Mesenchymal stem cell (in vitro differentiated cells and primary cell): ENCODE data around the gene DAGLA.

Experiments used
- DNase-seq: peaks from one replicate; pipeline ENCODE4 v3.0.0-alpha.2; 2013
- H2AFZ ChIP-seq: one replicate; pipeline ENCODE4 v1.6.1; 2013; ENCODE audit warnings: low read depth, mild to moderate bottlenecking, control low read depth, inconsistent platforms, low read length, moderate library complexity
- H2AK5ac ChIP-seq: 2 replicates; pipeline ENCODE4 v1.6.1; 2013; ENCODE audit warnings: low read length, moderate library complexity, mild to moderate bottlenecking, inconsistent platforms; ENCODE audit not compliant: severe bottlenecking
- H2BK120ac ChIP-seq: one replicate; pipeline ENCODE4 v1.6.1; 2013; ENCODE audit warnings: low read depth, mild to moderate bottlenecking, inconsistent platforms, low read length, moderate library complexity
- H2BK12ac ChIP-seq, 2 experiments: one replicate each; pipeline ENCODE4 v1.6.1; 2013; ENCODE audit warnings: inconsistent platforms in 2 of 2, low read length in 2 of 2, mild to moderate bottlenecking in 2 of 2, moderate library complexity in 2 of 2, control low read depth in 1 of 2
- H2BK15ac ChIP-seq: one replicate; pipeline ENCODE4 v1.6.1; 2013; ENCODE audit warnings: mild to moderate bottlenecking, low read depth, inconsistent platforms; ENCODE audit not compliant: poor library complexity, severe bottlenecking
- H2BK5ac ChIP-seq: 2 replicates; pipeline ENCODE4 v1.6.1; 2013; ENCODE audit warnings: low read depth, mild to moderate bottlenecking, low read length, control low read depth, inconsistent platforms; ENCODE audit not compliant: poor library complexity, severe bottlenecking
- H3K14ac ChIP-seq, 2 experiments: one replicate each; pipeline ENCODE4 v1.6.1; 2013; ENCODE audit warnings: inconsistent platforms in 2 of 2, low read length in 2 of 2, control low read depth in 1 of 2, mild to moderate bottlenecking in 1 of 2, moderate library complexity in 1 of 2
- H3K18ac ChIP-seq, 2 experiments: one replicate each; pipeline ENCODE4 v1.6.1; 2013; ENCODE audit warnings: inconsistent platforms in 2 of 2, low read length in 2 of 2, control low read depth in 1 of 2, low read depth in 1 of 2, mild to moderate bottlenecking in 1 of 2
- H3K23ac ChIP-seq, 2 experiments: one replicate each; pipeline ENCODE4 v1.6.1; 2013; ENCODE audit warnings: inconsistent platforms in 2 of 2, low read length in 2 of 2, mild to moderate bottlenecking in 2 of 2, moderate library complexity in 2 of 2, control low read depth in 1 of 2
- H3K27ac ChIP-seq: 2 replicates; pipeline ENCODE4 v1.5.1; 2013; ENCODE audit warnings: mild to moderate bottlenecking, moderate library complexity, low read length, control low read depth, inconsistent platforms; ENCODE audit not compliant: poor library complexity, severe bottlenecking
- H3K27me3 ChIP-seq, 2 experiments: 2 replicates each; pipeline versions ENCODE4 v1.6.1 to v1.7.0; 2013; ENCODE audit warnings: low read length in 2 of 2, mild to moderate bottlenecking in 2 of 2, moderate library complexity in 2 of 2, control low read depth in 1 of 2, inconsistent platforms in 1 of 2; ENCODE audit not compliant: control insufficient read depth in 1 of 2, insufficient read depth in 1 of 2
- H3K36me3 ChIP-seq, 2 experiments: 2 replicates each; pipeline versions ENCODE4 v1.6.1 to v1.7.0; 2013; ENCODE audit warnings: low read length in 2 of 2, control low read depth in 1 of 2, inconsistent platforms in 1 of 2, low read depth in 1 of 2, mild to moderate bottlenecking in 1 of 2; ENCODE audit not compliant: insufficient read depth in 2 of 2, control insufficient read depth in 1 of 2
- H3K4ac ChIP-seq, 2 experiments: one replicate each; pipeline ENCODE4 v1.6.1; 2013; ENCODE audit warnings: inconsistent platforms in 2 of 2, low read length in 2 of 2, mild to moderate bottlenecking in 2 of 2, moderate library complexity in 2 of 2, control low read depth in 1 of 2, low read depth in 1 of 2
- H3K4me1 ChIP-seq: 2 replicates; pipeline ENCODE4 v1.6.1; 2013; ENCODE audit warnings: low read depth, low read length, control low read depth; ENCODE audit not compliant: control insufficient read depth, insufficient read depth
- H3K4me2 ChIP-seq: 2 replicates; pipeline ENCODE4 v1.6.1; 2013; ENCODE audit warnings: low read length, mild to moderate bottlenecking, inconsistent platforms; ENCODE audit not compliant: poor library complexity, severe bottlenecking
- H3K4me3 ChIP-seq, 2 experiments: 2 replicates each; pipeline versions ENCODE4 v1.5.1 to v1.7.0; 2013; ENCODE audit warnings: low read length in 2 of 2, mild to moderate bottlenecking in 2 of 2, control low read depth in 1 of 2, low read depth in 1 of 2; ENCODE audit not compliant: insufficient read depth in 1 of 2
- H3K79me1 ChIP-seq: replicated peaks from 2 replicates; pipeline ENCODE4 v1.6.1; 2013; ENCODE audit warnings: mild to moderate bottlenecking, control low read depth, low read length, inconsistent platforms; ENCODE audit not compliant: poor library complexity, severe bottlenecking
- H3K9ac ChIP-seq: 2 replicates; pipeline ENCODE4 v1.7.0; 2013; ENCODE audit warnings: mild to moderate bottlenecking, low read length, moderate library complexity
- H3K9me3 ChIP-seq: 2 replicates; pipeline ENCODE4 v1.7.0; 2013; ENCODE audit warnings: mild to moderate bottlenecking, low read length; ENCODE audit not compliant: control insufficient read depth
- H4K8ac ChIP-seq: one replicate; pipeline ENCODE4 v1.6.1; 2013; ENCODE audit warnings: inconsistent platforms, mild to moderate bottlenecking, low read length, moderate library complexity
- H4K91ac ChIP-seq: one replicate; pipeline ENCODE4 v1.6.1; 2013; ENCODE audit warnings: mild to moderate bottlenecking, low read length, inconsistent platforms
- WGBS: methylation state at CpG from one replicate; pipeline ENCODE4 v1.1.7; 2013; ENCODE audit warnings: mixed read lengths; 5-methylcytosine and 5-hydroxymethylcytosine counted together

DAGLA gene

GRCh38 chr11:61684870-61685616, 4.9 kb downstream of the DAGLA start:
- Histone ChIP-seq H3K18ac (no peak overlapping the region), H2BK15ac (no peak overlapping the region), H3K36me3 (no peaks in the 10 kb centered on the region), H3K79me1 (peaks cover 16% of the 10 kb centered on the region), H2BK12ac (no peak overlapping the region), H2BK5ac (no peak overlapping the region), H3K9ac (no peak overlapping the region), H3K14ac (no peak overlapping the region), H2BK120ac (no peak overlapping the region), H4K91ac (no peak overlapping the region), H3K4ac (no peak overlapping the region), H3K27me3 (peaks cover 0 to 11% of the 10 kb centered on the region in 2 experiments), H2AFZ (no peak overlapping the region), H3K23ac (no peak overlapping the region), H2AK5ac (no peak overlapping the region), H3K4me3 (no peak overlapping the region), H3K27ac (no peak overlapping the region), H3K4me1 (peaks cover 41% of the 10 kb centered on the region), H3K9me3 (no peaks in the 10 kb centered on the region), H4K8ac (no peak overlapping the region), H3K4me2 (no peak overlapping the region)
- WGBS = 89% methylated on average over 14 of the region's 14 CpGs
- DNase-seq = no peak

DNA sequence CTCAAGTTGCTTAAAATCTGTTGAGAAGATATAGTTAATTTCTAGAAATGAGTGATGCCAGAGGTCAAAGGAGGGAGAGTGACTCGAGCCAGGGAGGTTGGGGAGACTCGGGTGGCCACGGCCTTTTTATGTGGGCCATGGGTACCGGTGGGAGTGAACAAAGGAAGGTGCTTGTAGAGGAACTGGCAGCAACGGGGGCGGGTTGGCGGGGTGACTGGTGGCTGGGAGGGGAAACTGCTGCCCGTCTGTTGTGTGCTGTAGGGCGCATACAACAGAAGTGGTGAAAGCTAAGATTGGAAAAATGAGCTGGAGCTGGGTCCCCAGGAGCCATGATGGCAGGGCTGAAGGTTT, 5.4 kb downstream of the DAGLA start:
- no peak overlapping the region for H2AFZ ChIP-seq
- H3K27ac ChIP-seq = no peak overlapping the region
- H2BK120ac ChIP-seq = no peak overlapping the region
- H2BK12ac ChIP-seq = no peak overlapping the region
- no peak for DNase-seq
- H3K79me1 ChIP-seq = peaks cover 17% of the 10 kb centered on the region
- no peaks in the 10 kb centered on the region for H3K36me3 ChIP-seq
- H3K14ac ChIP-seq = no peak overlapping the region
- no peak overlapping the region for H3K23ac ChIP-seq
- H3K4me1 ChIP-seq = peaks cover 38% of the 10 kb centered on the region
- H2BK15ac ChIP-seq = no peak overlapping the region
- no peak overlapping the region for H3K4me2 ChIP-seq
- H3K4ac ChIP-seq = no peak overlapping the region
- no peak overlapping the region for H3K18ac ChIP-seq
- no peak overlapping the region for H2AK5ac ChIP-seq
- H2BK5ac ChIP-seq = no peak overlapping the region
- H3K4me3 ChIP-seq = no peak overlapping the region
- no peak overlapping the region for H3K9ac ChIP-seq
- 94% methylated on average over 9 of the region's 9 CpGs for WGBS
- H4K91ac ChIP-seq = no peak overlapping the region
- no peaks in the 10 kb centered on the region for H3K9me3 ChIP-seq
- no peak overlapping the region for H4K8ac ChIP-seq
- H3K27me3 ChIP-seq = peaks cover 0 to 11% of the 10 kb centered on the region in 2 experiments

- H3K9ac ChIP-seq = no peak overlapping the region
- no peak overlapping the region for H2BK120ac ChIP-seq
- WGBS = 74% methylated on average over 8 of the region's 8 CpGs
- H3K9me3 ChIP-seq = no peaks in the 10 kb centered on the region
- H4K91ac ChIP-seq = no peak overlapping the region
- H2BK5ac ChIP-seq = no peak overlapping the region
- H3K79me1 ChIP-seq = peaks cover 14% of the 10 kb centered on the region
- DNase-seq = no peak
- no peak overlapping the region for H3K4me2 ChIP-seq
- H3K27ac ChIP-seq = no peak overlapping the region
- no peak overlapping the region for H2BK12ac ChIP-seq
- peaks cover 37% of the 10 kb centered on the region for H3K4me1 ChIP-seq
- H4K8ac ChIP-seq = no peak overlapping the region
- no peak overlapping the region for H2BK15ac ChIP-seq
- H2AFZ ChIP-seq = no peak overlapping the region
- H3K36me3 ChIP-seq = no peaks in the 10 kb centered on the region
- H3K14ac ChIP-seq = no peak overlapping the region
- H3K4me3 ChIP-seq = no peak overlapping the region
- H3K18ac ChIP-seq = no peak overlapping the region
- H3K27me3 ChIP-seq = peaks cover 0 to 11% of the 10 kb centered on the region in 2 experiments
- no peak overlapping the region for H3K4ac ChIP-seq
- H3K23ac ChIP-seq = no peak overlapping the region
- H2AK5ac ChIP-seq = peak overlapping the region; percentile 20
Measured at GRCh38 chr11:61686066-61686465, 5.9 kb downstream of the DAGLA start.

GRCh38 chr11:61686469-61686868, 6.3 kb downstream of the DAGLA start:
- Histone ChIP-seq H3K4me2 (no peak overlapping the region), H3K9me3 (no peaks in the 10 kb centered on the region), H2AFZ (no peak overlapping the region), H3K9ac (no peak overlapping the region), H3K4me3 (no peak overlapping the region), H3K18ac (no peak overlapping the region), H2BK120ac (no peak overlapping the region), H2BK15ac (no peak overlapping the region), H2AK5ac (no peak overlapping the region), H4K8ac (no peak overlapping the region), H2BK5ac (no peak overlapping the region), H3K4me1 (peaks cover 39% of the 10 kb centered on the region), H3K36me3 (no peaks in the 10 kb centered on the region), H3K14ac (no peak overlapping the region), H3K27me3 (peaks cover 0 to 11% of the 10 kb centered on the region in 2 experiments), H3K4ac (no peak overlapping the region), H3K23ac (no peak overlapping the region), H3K79me1 (peaks cover 11% of the 10 kb centered on the region), H4K91ac (no peak overlapping the region), H2BK12ac (no peak overlapping the region), H3K27ac (no peak overlapping the region)
- WGBS = 92% methylated on average over 6 of the region's 8 CpGs
- DNase-seq = no peak
